ENCODE results near the gene DPF3. TPM values are rescaled to one million over a fixed set of nuclear protein-coding genes. Genes with fewer than 3 reads are reported as not detected.
"Not testable (repeated sequence)": the region's sequence is repeated elsewhere in the genome, so short reads cannot be mapped to it uniquely, and the experiment has no call there.

DPF3 gene
- total RNA-seq, 2 donors from 2014 or later: 0.78 to 4.0 TPM

- Histone ChIP-seq H3K27me3 (no peaks in the 10 kb centered on the region), H3K4me3 (no peak overlapping the region), H3K9me3 (no peaks in the 10 kb centered on the region), H3K36me3 (replicated peaks in 1 of 2; ENCODE audit: insufficient read depth in 1 of 2, low read depth in 2 of 2) (no peaks in the 10 kb centered on the region), H3K27ac (no peak overlapping the region), H3K4me1 (no peaks in the 10 kb centered on the region)
- DNase-seq (no peak), ATAC-seq (no peak)
- intact Hi-C loops (cut with DNase I): no loop called here
- 68 to 74% methylated on average over 9 of the region's 9 CpGs for WGBS, 2 donors
- no peak for TF ChIP-seq CTCF (IDR thresholded peaks at IDR 0.05)
- no peak for TF ChIP-seq POLR2A (IDR thresholded peaks at IDR 0.05)
Observed at GRCh38 chr14:72876005-72876709, 17.7 kb downstream of the DPF3 start.

GRCh38 chr14:72870878-72871277 lies 23.0 kb downstream of the DPF3 start:
- H3K36me3 ChIP-seq (replicated peaks in 1 of 2; ENCODE audit: insufficient read depth in 1 of 2, low read depth in 2 of 2); H3K27ac ChIP-seq; ATAC-seq; H3K27me3 ChIP-seq; H3K4me3 ChIP-seq; DNase-seq; H3K4me1 ChIP-seq; intact Hi-C loops (cut with DNase I); H3K9me3 ChIP-seq: not testable (repeated sequence)
- WGBS, 2 donors: 86 to 90% methylated on average over 4 of the region's 4 CpGs

- Histone ChIP-seq H3K36me3 (replicated peaks in 1 of 2; ENCODE audit: insufficient read depth in 1 of 2, low read depth in 2 of 2) (no peaks in the 10 kb centered on the region), H3K27me3 (no peaks in the 10 kb centered on the region), H3K4me3 (no peak overlapping the region), H3K9me3 (no peaks in the 10 kb centered on the region), H3K27ac (no peak overlapping the region), H3K4me1 (no peaks in the 10 kb centered on the region)
- intact Hi-C loops (cut with DNase I): no loop called here
- DNase-seq: no peak
- WGBS, 2 donors: 76 to 81% methylated on average over 8 of the region's 8 CpGs
- ATAC-seq: no peak
- no peak for TF ChIP-seq CTCF (IDR thresholded peaks at IDR 0.05)
- no peak for TF ChIP-seq POLR2A (IDR thresholded peaks at IDR 0.05)
Observed at GRCh38 chr14:72869407-72870329, 24.2 kb downstream of the DPF3 start.

GRCh38 chr14:72868500-72868899 lies 25.4 kb downstream of the DPF3 start:
- Histone ChIP-seq H3K4me3 (no peak overlapping the region), H3K4me1 (no peaks in the 10 kb centered on the region), H3K27me3 (no peaks in the 10 kb centered on the region), H3K36me3 (replicated peaks in 1 of 2; ENCODE audit: insufficient read depth in 1 of 2, low read depth in 2 of 2) (no peaks in the 10 kb centered on the region), H3K27ac (no peak overlapping the region), H3K9me3 (no peaks in the 10 kb centered on the region)
- ATAC-seq (no peak), DNase-seq (no peak)
- WGBS, 2 donors: 82 to 92% methylated on average over 3 of the region's 3 CpGs
- intact Hi-C loops (cut with DNase I): no loop called here
- no peak for TF ChIP-seq POLR2A (IDR thresholded peaks at IDR 0.05)
- no peak for TF ChIP-seq CTCF (IDR thresholded peaks at IDR 0.05)

- H3K27me3 ChIP-seq: no peaks in the 10 kb centered on the region
- H3K9me3 ChIP-seq: no peaks in the 10 kb centered on the region
- no peak for DNase-seq
- no peak for ATAC-seq
- H3K4me1 ChIP-seq: no peaks in the 10 kb centered on the region
- H3K36me3 ChIP-seq (replicated peaks in 1 of 2; ENCODE audit: insufficient read depth in 1 of 2, low read depth in 2 of 2): no peaks in the 10 kb centered on the region
- no peak overlapping the region for H3K27ac ChIP-seq
- WGBS, 2 donors: 50 to 53% methylated on average over 6 of the region's 6 CpGs
- TF ChIP-seq POLR2A (IDR thresholded peaks at IDR 0.05) (no peak), CTCF (IDR thresholded peaks at IDR 0.05) (no peak)
- H3K4me3 ChIP-seq: no peak overlapping the region
- intact Hi-C loops (cut with DNase I): no loop called here
Observed at GRCh38 chr14:72864712-72865365, 29.1 kb downstream of the DPF3 start.
